Measurements from ENCODE around the gene SLMAP. TPM values are rescaled to one million over a fixed set of nuclear protein-coding genes. Genes with fewer than 3 reads are reported as not detected.

SLMAP gene
- total and polyA plus RNA-seq, 2 of the 13 experiments (the other 11 are each of a cell fraction or from before 2014, with no cell fraction given), result 24.0 to 48.3 TPM

- H3K4me1 ChIP-seq (ENCODE audit: insufficient read depth, low read length), result peaks cover 34% of the 10 kb centered on the region
- no peak for ATAC-seq
Measured at GRCh38 chr3:57733790-57734189, 22.3 kb upstream of the SLMAP start.

GRCh38 chr3:57735405-57735804 lies 20.7 kb upstream of the SLMAP start:
- DNase-seq (ENCODE audit: low spot score), result no peak

More at GRCh38 chr3:57733790-57734189, 22.3 kb upstream of the SLMAP start:
- no peaks in the 10 kb centered on the region for H3K9me3 ChIP-seq (ENCODE audit: low read length)
- DNase-seq (ENCODE audit: low spot score), result no peak
- in situ Hi-C loops (cut with HindIII; ENCODE audit: extremely low pct_ligation_motif_present, low pct_unique_long_range_greater_than_20kb), result no loop called here
- no peaks in the 10 kb centered on the region for H4K20me1 ChIP-seq (ENCODE audit: insufficient read depth, low read length)
- FAIRE-seq, result no peak
- H3K36me3 ChIP-seq (replicated peaks in 1 of 2; ENCODE audit: control insufficient read depth in 1 of 2, insufficient read depth in 2 of 2, low read length in 2 of 2), result no peaks in the 10 kb centered on the region
- no peak overlapping the region for H3K4me2 ChIP-seq (ENCODE audit: low read depth, low read length)
- POLR2A ChIA-PET, result no interaction called here
- 5% methylated on average over 2 of the region's 2 CpGs for WGBS (ENCODE audit: low lambda C conversion rate)
- H3K27ac ChIP-seq (ENCODE audit: extremely low read length, insufficient read depth, low read length), result no peak overlapping the region
- CTCF ChIA-PET (ENCODE audit: low intra/inter-chr PET ratio, low total read pairs), result no interaction called here
- H3K79me2 ChIP-seq (ENCODE audit: insufficient read depth, low read length), result no peaks in the 10 kb centered on the region
- intact Hi-C loops (cut with micrococcal nuclease; ENCODE audit: unreplicated experiment), result no loop called here
- H3K27me3 ChIP-seq (ENCODE audit: control insufficient read depth in 1 of 2, insufficient read depth in 2 of 2, low read length in 2 of 2), result no peaks in the 10 kb centered on the region
- no peak overlapping the region for H3K4me3 ChIP-seq (replicated peaks in 1 of 3; ENCODE audit: insufficient read depth in 1 of 3, low read depth in 2 of 3, low read length in 3 of 3)
- BruUV-seq (replicated peaks), result no TSS peak
- H2AFZ ChIP-seq (ENCODE audit: low read length), result no peak overlapping the region
- no peak overlapping the region for H3K9ac ChIP-seq (ENCODE audit: insufficient read depth, low read depth, low read length)
- TF ChIP-seq HCFC1 (IDR thresholded peaks at IDR 0.05; ENCODE audit: low read depth, low read length), result no peak
- TF ChIP-seq SPEN (CRISPR knock-in tag; IDR thresholded peaks at IDR 0.05; ENCODE audit: low read depth), result no peak

More at GRCh38 chr3:57735405-57735804, 20.7 kb upstream of the SLMAP start:
- CTCF ChIA-PET (ENCODE audit: low intra/inter-chr PET ratio, low total read pairs), result no interaction called here
- Histone ChIP-seq H3K4me3 (replicated peaks in 1 of 3; ENCODE audit: insufficient read depth in 1 of 3, low read depth in 2 of 3, low read length in 3 of 3) (no peak overlapping the region), H4K20me1 (ENCODE audit: insufficient read depth, low read length) (no peaks in the 10 kb centered on the region), H3K79me2 (ENCODE audit: insufficient read depth, low read length) (no peaks in the 10 kb centered on the region), H2AFZ (ENCODE audit: low read length) (no peak overlapping the region), H3K4me1 (ENCODE audit: insufficient read depth, low read length) (peaks cover 27% of the 10 kb centered on the region), H3K9me3 (ENCODE audit: low read length) (no peaks in the 10 kb centered on the region), H3K27me3 (ENCODE audit: control insufficient read depth in 1 of 2, insufficient read depth in 2 of 2, low read length in 2 of 2) (no peaks in the 10 kb centered on the region), H3K9ac (ENCODE audit: insufficient read depth, low read depth, low read length) (no peak overlapping the region), H3K36me3 (replicated peaks in 1 of 2; ENCODE audit: control insufficient read depth in 1 of 2, insufficient read depth in 2 of 2, low read length in 2 of 2) (no peaks in the 10 kb centered on the region), H3K4me2 (ENCODE audit: low read depth, low read length) (no peak overlapping the region), H3K27ac (ENCODE audit: extremely low read length, insufficient read depth, low read length) (no peak overlapping the region)
- TF ChIP-seq, protein P1, sequence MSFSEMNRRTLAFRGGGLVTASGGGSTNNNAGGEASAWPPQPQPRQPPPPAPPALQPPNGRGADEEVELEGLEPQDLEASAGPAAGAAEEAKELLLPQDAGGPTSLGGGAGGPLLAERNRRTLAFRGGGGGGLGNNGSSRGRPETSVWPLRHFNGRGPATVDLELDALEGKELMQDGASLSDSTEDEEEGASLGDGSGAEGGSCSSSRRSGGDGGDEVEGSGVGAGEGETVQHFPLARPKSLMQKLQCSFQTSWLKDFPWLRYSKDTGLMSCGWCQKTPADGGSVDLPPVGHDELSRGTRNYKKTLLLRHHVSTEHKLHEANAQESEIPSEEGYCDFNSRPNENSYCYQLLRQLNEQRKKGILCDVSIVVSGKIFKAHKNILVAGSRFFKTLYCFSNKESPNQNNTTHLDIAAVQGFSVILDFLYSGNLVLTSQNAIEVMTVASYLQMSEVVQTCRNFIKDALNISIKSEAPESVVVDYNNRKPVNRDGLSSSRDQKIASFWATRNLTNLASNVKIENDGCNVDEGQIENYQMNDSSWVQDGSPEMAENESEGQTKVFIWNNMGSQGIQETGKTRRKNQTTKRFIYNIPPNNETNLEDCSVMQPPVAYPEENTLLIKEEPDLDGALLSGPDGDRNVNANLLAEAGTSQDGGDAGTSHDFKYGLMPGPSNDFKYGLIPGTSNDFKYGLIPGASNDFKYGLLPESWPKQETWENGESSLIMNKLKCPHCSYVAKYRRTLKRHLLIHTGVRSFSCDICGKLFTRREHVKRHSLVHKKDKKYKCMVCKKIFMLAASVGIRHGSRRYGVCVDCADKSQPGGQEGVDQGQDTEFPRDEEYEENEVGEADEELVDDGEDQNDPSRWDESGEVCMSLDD (CRISPR knock-in tag; IDR thresholded peaks at IDR 0.05; ENCODE audit: borderline replicate concordance), result no peak
- 0 out of 2 replicates have a peak, but pooled peaks have one; percentile 10 for TF ChIP-seq CEBPB (IDR thresholded peaks at IDR 0.05; ENCODE audit: borderline replicate concordance, low read depth, low read length)
- ATAC-seq (no peak), FAIRE-seq (no peak)
- POLR2A ChIA-PET, result no interaction called here
- BruUV-seq (replicated peaks), result no TSS peak
- in situ Hi-C loops (cut with HindIII; ENCODE audit: extremely low pct_ligation_motif_present, low pct_unique_long_range_greater_than_20kb) (no loop called here), intact Hi-C loops (cut with micrococcal nuclease; ENCODE audit: unreplicated experiment) (no loop called here)
- 48% methylated on average over 2 of the region's 2 CpGs for WGBS (ENCODE audit: low lambda C conversion rate)
